Measurements from ENCODE around the gene C16orf46.
"Not testable (repeated sequence)": the region's sequence is repeated elsewhere in the genome, so short reads cannot be mapped to it uniquely, and the experiment has no call there.

The C16orf46 gene

DNA sequence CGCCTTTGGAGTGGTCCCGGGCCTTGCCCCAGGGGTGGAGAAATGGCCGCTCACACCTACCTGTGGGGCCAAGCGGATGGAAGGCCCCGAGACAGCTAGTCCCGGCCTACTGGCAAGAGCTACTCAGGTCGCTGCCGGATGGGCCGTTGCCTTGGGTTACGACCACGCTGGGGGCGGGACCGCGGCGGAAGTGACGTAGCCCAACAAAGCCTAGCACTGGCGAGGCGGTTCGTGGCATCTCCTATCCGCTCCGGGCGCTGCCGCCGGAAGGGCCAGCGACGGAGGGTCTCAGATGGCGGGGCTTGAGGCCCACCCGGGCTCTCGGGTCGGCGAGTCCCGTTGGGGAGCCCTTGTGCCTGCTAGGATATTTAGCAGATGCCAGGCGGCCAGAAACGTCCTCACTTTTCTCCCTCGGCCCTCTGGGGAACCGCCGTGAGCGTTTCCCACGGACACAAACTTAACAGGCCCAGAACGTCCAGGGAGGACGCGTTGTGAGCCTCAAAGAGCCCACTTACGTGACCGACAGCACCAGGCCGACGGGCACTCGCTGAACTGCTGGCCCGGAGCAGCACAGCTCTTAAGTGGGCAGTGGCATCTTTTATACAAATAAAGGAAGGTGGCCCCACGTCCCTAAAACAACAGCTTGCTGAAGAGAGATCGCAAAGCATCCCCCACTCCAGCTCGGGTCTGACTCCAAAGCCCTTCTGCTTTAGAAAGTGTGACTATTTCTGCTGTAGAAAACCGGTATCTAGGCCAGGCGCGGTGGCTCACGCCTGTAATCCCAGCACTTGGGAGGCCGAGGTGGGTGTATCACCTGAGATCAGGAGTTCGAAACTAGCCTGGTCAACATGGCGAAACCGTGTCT, at the start of gene C16orf46:
C16orf46 (minus strand) TSS at position 163 of the 865 bp plus-strand sequence. CDS start 13,283 bp downstream, outside the sequence.
- peak; percentile 96 for DNase-seq

GRCh38 chr16:81123092-81123852, 46.2 kb upstream of the C16orf46 start:
- no peak for DNase-seq

DNA sequence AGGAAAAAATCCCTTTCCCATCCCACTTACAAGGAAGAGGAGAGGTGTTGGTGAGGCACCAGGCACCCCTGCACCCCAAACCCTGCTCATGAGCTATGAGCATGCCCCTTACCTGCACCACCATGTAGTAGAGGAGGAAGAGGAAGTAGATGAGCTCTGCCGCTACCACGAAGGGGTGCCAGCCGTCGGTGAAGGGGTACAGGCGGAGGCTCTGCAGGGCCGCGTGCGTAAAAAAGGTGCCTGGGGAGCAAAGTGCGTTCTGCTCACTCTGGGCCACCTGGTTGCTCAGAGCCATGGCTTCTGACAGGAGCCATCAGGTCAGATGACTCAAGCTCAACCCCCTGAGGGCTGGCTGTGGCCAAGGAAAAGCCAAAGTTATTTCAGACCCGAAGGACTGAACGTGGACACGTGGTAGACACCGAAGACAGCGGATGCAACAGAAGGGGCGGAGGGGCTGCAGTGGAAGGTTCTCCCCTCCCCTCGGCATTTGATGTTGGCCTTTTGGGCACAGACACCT, 44.5 kb upstream of the C16orf46 start:
- DNase-seq, result no peak

DNA sequence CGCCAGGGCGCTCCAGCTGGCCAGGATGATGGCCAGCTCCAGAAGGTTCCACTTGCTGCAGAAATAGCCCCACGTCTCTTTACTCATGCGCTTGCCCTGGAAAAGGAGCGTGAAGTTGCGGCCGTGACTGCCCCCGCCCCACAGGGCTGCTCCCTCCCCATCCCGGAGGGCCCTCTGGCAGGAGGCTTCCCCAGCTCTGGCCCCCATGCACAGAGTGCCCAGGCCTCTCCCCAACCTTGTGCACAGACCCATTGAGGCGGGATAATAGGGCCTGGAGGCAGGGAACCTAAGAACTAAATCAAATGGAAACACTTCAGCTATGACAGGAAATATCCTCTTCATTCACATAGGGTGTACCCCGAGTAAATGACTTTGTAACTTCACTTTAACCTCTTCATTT, 40.4 kb upstream of the C16orf46 start:
- no peak for DNase-seq

GRCh38 chr16:81116285-81116684, 39.2 kb upstream of the C16orf46 start:
- DNase-seq, result no peak

GRCh38 chr16:81112453-81112852, 35.4 kb upstream of the C16orf46 start:
- DNase-seq, result no peak

DNA sequence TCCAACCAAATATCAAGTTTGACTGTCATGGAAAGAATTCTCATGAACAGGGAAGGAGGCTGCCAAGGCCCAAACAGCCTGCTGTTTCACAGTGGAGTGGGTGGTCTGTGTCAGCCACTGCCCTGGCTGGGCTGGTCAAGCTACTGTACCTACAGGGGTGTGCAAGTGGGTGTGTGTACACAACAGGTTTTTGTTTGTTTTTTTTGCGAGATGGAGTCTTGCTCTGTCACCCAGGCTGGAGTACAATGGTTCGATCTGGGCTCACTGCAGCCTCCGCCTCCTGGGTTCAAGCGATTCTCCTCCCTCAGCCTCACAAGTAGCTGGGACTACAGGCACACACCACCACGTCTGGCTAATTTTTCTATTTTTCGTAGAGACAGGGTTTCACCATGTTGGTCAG, 32.2 kb upstream of the C16orf46 start:
- not testable (repeated sequence) for DNase-seq

- no peak for DNase-seq
Observed at GRCh38 chr16:81107511-81107910, 30.5 kb upstream of the C16orf46 start.

DNA sequence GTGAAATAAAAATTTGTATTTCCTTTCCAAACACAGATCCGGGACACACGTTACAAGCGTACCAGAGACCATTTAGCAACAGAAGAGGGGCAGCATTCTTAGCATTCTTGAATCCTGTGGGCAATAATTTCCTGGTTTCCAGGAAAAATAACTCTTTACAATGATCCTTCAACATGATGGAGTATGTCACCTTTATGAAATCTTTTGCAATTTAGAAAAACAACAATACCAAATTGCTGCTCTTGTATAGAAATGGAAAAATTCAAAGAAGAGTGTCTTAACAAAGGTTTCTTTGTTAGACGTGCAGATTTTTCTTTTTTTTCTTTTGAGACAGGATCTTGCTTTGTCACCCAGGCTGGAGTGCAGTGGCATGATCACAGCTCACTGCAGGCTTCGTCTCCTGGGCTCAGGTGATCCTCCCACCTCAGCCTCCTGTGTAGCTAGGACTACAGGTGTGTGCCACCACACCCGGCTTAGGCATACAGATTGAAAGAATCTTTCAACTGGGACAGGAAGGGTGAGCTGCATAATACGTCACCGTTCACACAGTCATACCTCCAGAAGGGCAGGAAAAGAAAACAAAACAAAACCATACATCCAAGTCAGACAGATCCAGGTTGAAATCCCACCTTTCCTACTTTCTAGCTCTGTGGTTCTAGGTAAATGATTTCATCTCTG, 29.9 kb upstream of the C16orf46 start:
- DNase-seq, result no peak

GRCh38 chr16:81105946-81106345, 28.9 kb upstream of the C16orf46 start:
- DNase-seq, result no peak

DNA sequence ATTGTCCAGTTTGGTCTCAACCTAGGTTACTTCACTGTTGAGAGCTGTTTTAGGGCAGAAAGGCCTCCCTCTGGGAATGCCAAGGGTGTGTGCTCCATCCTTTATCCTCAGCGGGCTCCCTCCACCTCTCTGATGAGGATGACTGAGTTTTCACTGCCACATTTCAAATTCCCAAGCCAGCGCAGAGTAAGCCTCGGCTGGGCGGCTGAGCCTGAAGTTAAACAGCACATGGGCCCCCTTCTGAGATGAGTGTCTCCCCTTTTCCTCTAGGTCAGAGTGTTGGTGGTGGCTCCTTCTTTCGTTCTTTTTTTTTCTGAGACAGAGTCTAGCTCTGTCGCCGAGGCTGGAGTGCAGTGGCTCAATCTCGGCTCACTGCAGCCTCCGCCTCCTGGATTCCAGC, 24.7 kb upstream of the C16orf46 start:
- no peak for DNase-seq

DNA sequence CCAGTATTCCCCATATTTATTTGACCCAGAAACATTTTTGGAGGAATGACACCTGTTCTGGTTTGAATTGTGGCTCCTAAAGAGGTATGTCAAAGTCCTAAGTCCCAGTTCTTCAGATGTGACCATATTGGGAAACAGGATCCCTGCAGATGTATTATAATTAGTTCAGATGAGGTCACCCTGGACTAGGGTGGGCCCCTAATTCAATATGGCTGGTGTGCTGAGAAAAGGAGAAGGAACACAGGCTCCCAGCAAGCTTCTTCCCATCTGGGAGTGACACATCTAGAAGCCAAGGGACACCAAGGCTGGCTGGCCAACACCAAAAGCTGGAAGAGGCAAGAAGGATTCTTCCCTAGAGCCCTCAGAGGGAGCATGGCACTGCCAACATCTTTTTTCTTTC, 22.9 kb upstream of the C16orf46 start:
- DNase-seq, result no peak

DNA sequence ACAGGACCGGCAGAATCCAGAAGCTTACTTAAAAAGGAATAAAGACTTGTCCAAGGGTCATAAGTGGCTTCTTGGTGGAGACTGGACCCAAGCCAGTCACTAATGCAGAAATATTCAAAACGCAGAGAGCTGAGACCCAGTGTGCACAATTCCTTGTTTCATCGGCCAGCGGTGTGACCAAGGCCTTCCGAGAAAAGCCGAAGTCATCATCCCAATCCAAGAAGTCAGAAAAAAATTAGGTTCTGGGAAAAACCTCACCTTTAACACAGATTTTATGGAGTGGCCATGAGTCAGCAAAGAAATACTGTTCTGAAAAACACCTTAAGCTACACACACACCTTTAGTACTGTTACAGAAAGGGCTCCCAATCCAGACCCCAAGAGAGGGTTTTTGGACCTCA, 20.2 kb upstream of the C16orf46 start:
- no peak for DNase-seq

GRCh38 chr16:81096715-81097208, 19.7 kb upstream of the C16orf46 start:
- DNase-seq, result no peak

DNA sequence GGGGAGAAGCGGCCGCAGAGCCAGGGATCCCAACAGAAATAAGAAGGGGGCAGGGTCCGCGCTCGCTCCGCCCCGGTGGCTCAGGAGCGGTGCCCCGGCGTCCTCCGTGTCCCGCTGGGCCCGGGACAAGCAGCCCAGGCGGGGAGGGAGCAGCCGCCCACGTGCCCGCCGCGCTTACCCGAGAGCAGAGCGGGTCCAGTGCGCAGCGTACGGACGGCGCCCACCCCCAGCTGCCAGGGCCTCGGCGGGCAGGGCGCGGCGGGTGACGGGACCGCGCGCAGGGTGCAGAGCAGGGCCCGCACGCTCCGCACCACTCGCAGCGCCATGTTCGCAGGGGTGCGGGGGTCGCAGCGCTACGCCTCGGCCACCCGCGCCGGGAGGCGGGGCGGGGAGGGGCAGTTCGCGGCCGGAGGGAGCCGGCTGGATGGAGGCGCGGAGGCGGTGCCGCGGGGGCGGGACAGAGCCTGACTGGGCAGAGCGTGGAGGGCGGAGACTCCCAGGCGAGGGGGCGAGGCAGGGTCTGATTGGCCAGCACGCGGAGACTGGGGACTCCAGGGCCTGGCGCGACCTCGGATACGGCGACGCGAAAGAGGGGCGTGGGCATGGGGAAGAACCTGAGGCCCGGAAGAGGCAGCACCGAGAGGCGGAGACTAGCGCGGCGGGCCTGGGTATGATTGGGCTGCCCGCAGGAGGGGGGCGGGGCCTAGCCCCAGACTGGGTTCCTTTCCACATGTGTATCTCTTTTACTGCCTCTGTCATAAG, 19.1 kb upstream of the C16orf46 start, which contains the start of gene GCSH:
GCSH (minus strand) TSS at position 443 of the 762 bp plus-strand sequence; CDS start at position 326, 117 bp downstream.
- peak; percentile 99 for DNase-seq

DNA sequence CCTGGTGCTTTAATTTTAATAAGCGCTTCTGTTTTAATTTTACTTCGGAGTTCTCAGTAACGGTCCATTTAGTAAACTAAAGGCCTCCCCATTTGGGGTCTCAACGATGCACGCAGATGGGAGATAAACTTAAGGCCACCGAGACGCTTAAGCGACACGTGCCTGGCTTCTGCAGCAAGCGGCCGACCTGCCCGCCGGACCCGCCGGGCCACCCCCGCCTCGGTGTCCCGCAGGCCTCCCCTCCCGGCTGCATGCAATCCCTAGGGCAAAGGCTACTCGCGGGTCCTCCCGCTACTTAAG, 18.6 kb upstream of the C16orf46 start:
- DNase-seq, result no peak

- DNase-seq, result no peak
Observed at GRCh38 chr16:81094771-81095251, 17.8 kb upstream of the C16orf46 start.

DNA sequence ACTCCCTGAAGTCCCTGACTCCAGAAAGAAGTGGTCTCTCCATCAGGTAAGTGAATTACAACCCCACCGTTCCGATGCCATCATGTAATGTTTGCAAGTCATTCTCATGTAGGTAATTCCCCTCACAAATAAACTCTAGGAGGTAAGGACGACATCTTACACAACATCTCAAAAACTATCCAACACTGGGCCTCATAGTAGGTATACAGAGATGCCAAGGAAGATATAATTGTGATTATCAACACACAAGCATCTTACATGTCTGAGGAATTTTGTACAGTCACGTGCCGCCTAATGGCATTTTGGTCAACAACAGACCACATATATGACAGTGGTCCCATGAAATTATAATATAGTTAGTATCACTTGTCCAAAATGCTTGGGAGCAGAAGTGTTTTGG, 11.8 kb upstream of the C16orf46 start:
- DNase-seq, result no peak

GRCh38 chr16:81081014-81081413, 4.0 kb upstream of the C16orf46 start:
- DNase-seq, result no peak

DNA sequence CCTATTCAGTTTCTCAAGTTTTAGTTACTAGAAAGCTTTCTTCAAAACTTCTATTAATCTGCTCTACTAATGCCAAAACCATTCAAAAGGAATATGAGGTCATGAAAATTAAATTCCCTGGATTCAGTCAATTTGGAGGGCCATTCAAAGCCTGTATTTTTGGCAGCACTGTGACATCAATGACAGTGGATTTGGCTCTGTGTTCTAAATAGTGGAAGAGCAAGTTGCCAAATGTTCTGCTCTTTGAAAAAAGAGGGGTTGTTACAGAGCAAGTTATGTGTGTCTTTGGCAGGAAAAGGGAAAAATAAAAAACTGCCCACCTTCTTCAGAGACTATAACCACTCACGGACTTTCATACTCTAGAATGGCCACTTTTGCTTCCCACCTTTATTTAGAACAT, 3.2 kb upstream of the C16orf46 start:
- DNase-seq, result no peak

GRCh38 chr16:81076566-81077075, 417 bp downstream of the C16orf46 start:
- DNase-seq, result peak; percentile 94

All from NCI-H82 (cell line).